ENCODE data around the gene SLC7A1. TPM values are rescaled to one million over a fixed set of nuclear protein-coding genes. Genes with fewer than 3 reads are reported as not detected.

Gene SLC7A1
- total RNA-seq, 1 donor from 2014 or later, result 20.0 TPM

- TF ChIP-seq CTCF (IDR thresholded peaks at IDR 0.05; ENCODE audit: unreplicated experiment), result no peak
- Mint-ChIP-seq H3K9me3 (no peaks in the 10 kb centered on the region), H3K36me3 (no peaks in the 10 kb centered on the region), H3K27ac (no peak overlapping the region), H3K4me1 (peaks cover 7% of the 10 kb centered on the region), H3K27me3 (ENCODE audit: low read depth) (no peaks in the 10 kb centered on the region), H3K4me3 (no peak overlapping the region)
- DNase-seq (ENCODE audit: low spot score in 2 of 2, unreplicated experiment in 2 of 2), result no peak
Measured at GRCh38 chr13:29561918-29562317, 33.6 kb downstream of the SLC7A1 start.

- peaks cover 5% of the 10 kb centered on the region for H3K27me3 Mint-ChIP-seq (ENCODE audit: low read depth)
- H3K27ac Mint-ChIP-seq, result no peak overlapping the region
- no peak for TF ChIP-seq CTCF (IDR thresholded peaks at IDR 0.05; ENCODE audit: unreplicated experiment)
- H3K9me3 Mint-ChIP-seq, result no peaks in the 10 kb centered on the region
- no peak overlapping the region for H3K4me3 Mint-ChIP-seq
- peaks cover 2% of the 10 kb centered on the region for H3K4me1 Mint-ChIP-seq
- no peaks in the 10 kb centered on the region for H3K36me3 Mint-ChIP-seq
- no peak for DNase-seq (ENCODE audit: low spot score in 2 of 2, unreplicated experiment in 2 of 2)
Measured at GRCh38 chr13:29556742-29557141, 38.7 kb downstream of the SLC7A1 start.

DNA sequence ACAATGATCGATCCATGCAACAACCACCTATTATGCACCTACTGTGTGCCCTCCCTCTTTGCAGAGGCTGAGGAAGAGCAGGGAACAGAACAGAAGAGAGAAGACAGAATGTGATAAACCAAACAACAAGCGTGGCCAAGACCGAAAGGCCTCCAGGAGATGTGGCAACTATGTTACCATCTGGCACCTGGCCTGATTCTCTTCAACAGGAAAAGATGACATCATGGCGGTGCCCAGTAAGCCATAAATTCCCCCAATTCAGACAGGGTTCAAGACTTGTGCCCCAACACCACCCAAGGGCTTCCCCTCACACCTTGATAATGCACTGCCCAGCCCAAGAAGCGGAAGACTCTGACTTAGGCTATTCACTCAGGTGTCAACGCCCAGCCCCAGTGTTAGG is 44.3 kb downstream of the SLC7A1 start:
- Mint-ChIP-seq H3K36me3 (peaks cover 16% of the 10 kb centered on the region), H3K4me1 (peaks cover 6% of the 10 kb centered on the region), H3K4me3 (no peak overlapping the region), H3K27me3 (ENCODE audit: low read depth) (peaks cover 5% of the 10 kb centered on the region), H3K27ac (no peak overlapping the region), H3K9me3 (no peaks in the 10 kb centered on the region)
- no peak for TF ChIP-seq CTCF (IDR thresholded peaks at IDR 0.05; ENCODE audit: unreplicated experiment)
- DNase-seq (ENCODE audit: low spot score in 2 of 2, unreplicated experiment in 2 of 2), result no peak

DNA sequence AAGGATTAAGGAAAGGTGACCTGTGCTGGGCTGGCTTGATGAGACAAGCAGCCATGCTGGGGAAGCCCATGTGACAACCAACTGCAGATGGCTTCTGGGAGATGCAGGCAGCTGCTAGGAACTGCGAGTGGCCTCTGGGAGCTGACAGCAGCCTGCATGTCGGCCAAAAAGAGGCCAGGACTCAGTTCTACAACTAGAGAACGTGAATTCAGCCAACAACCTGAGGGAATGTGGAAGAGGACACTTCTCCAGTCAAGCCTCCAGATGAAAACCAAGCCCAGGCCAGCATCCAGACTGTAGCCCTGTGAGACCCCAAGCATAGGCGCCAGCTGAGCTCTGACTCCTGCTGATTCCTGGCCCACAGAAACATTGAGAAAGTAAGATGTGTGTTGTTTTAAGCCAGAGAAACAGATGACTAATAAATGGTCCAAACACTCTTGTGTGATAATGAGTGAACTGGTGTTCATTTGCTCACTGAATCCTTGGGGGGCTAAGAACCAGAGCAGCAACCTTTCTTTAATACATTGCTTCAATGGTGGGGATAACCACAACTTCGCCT is 45.0 kb downstream of the SLC7A1 start:
- H3K27me3 Mint-ChIP-seq (ENCODE audit: low read depth), result peaks cover 5% of the 10 kb centered on the region
- H3K9me3 Mint-ChIP-seq, result no peaks in the 10 kb centered on the region
- H3K36me3 Mint-ChIP-seq, result peaks cover 16% of the 10 kb centered on the region
- peaks cover 6% of the 10 kb centered on the region for H3K4me1 Mint-ChIP-seq
- H3K27ac Mint-ChIP-seq, result no peak overlapping the region
- no peak for TF ChIP-seq CTCF (IDR thresholded peaks at IDR 0.05; ENCODE audit: unreplicated experiment)
- no peak for DNase-seq (ENCODE audit: low spot score in 2 of 2, unreplicated experiment in 2 of 2)
- no peak overlapping the region for H3K4me3 Mint-ChIP-seq

DNA sequence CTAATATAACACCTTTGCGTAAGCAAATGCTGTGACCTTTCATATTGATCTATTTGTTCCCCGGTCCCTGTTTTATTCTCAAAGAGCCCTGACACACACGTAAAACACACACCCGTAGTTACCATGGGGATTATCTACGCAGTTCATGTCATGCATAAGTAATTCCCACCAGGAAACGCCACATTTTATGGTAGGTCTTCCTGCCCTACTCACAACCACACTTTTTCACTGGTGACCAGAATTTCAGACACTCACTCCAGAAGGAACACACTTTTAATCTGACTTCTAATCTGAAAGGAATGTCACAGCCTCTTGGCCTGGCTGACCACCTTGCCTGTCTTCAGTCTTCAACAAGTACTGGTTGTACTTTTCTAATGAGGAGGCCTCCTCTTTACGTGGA is 46.8 kb downstream of the SLC7A1 start:
- Mint-ChIP-seq H3K27me3 (ENCODE audit: low read depth) (peaks cover 2% of the 10 kb centered on the region), H3K9me3 (no peaks in the 10 kb centered on the region), H3K4me1 (peaks cover 4% of the 10 kb centered on the region), H3K4me3 (no peak overlapping the region), H3K27ac (no peak overlapping the region), H3K36me3 (peaks cover 16% of the 10 kb centered on the region)
- no peak for DNase-seq (ENCODE audit: low spot score in 2 of 2, unreplicated experiment in 2 of 2)
- TF ChIP-seq CTCF (IDR thresholded peaks at IDR 0.05; ENCODE audit: unreplicated experiment), result no peak

DNA sequence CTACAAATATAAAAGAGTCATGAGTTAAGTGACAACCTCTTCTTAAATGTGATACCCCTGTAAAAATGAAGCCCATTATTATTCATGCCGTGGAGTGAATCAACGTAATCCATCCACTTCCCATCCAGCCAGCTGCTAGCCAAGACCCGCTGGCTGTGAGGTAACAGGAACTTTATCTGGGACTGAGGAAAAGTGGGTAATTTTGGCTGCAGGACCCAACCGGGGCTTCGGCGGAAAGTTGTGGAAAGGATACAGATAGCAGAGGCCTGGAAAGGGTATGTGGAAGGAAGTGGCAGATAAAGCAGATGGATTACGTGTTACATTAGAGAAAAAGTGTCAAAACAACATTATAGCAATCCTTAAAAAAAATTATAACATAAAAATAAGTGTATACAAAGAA is 48.3 kb downstream of the SLC7A1 start:
- no peak for DNase-seq (ENCODE audit: low spot score in 2 of 2, unreplicated experiment in 2 of 2)
- H3K4me1 Mint-ChIP-seq, result peaks cover 4% of the 10 kb centered on the region
- H3K27ac Mint-ChIP-seq, result no peak overlapping the region
- H3K27me3 Mint-ChIP-seq (ENCODE audit: low read depth), result no peaks in the 10 kb centered on the region
- no peaks in the 10 kb centered on the region for H3K9me3 Mint-ChIP-seq
- H3K36me3 Mint-ChIP-seq, result peaks cover 16% of the 10 kb centered on the region
- no peak overlapping the region for H3K4me3 Mint-ChIP-seq
- no peak for TF ChIP-seq CTCF (IDR thresholded peaks at IDR 0.05; ENCODE audit: unreplicated experiment)
